H9 (cell line): ENCODE measurements around the gene HPGDS. TPM values are rescaled to one million over a fixed set of nuclear protein-coding genes. Genes with fewer than 3 reads are reported as not detected.

Experiments
- DNase-seq: peaks from one replicate; pipeline ENCODE4 v3.0.0-alpha.2; 2017
- H2AFZ ChIP-seq: one replicate; pipeline ENCODE4 v1.6.1; 2013; ENCODE audit warnings: mild to moderate bottlenecking, low read length, control low read depth, moderate library complexity
- H2AK5ac ChIP-seq: 2 replicates; pipeline ENCODE4 v1.6.1; 2013; ENCODE audit warnings: low read length, control low read depth, mixed read lengths; ENCODE audit not compliant: insufficient read length
- H2BK120ac ChIP-seq: one replicate; pipeline ENCODE4 v1.6.1; 2013; ENCODE audit warnings: low read depth, mild to moderate bottlenecking, low read length, control low read depth, inconsistent platforms; ENCODE audit not compliant: poor library complexity, severe bottlenecking
- H2BK12ac ChIP-seq: 2 replicates; pipeline ENCODE4 v1.6.1; 2013; ENCODE audit warnings: low read length, control low read depth, mixed read lengths, low read depth; ENCODE audit not compliant: insufficient read length
- H2BK15ac ChIP-seq: 2 replicates; pipeline ENCODE4 v1.6.1; 2013; ENCODE audit warnings: low read depth, low read length, control low read depth
- H2BK20ac ChIP-seq: one replicate; pipeline ENCODE4 v1.6.1; 2013; ENCODE audit warnings: low read depth, mild to moderate bottlenecking, low read length, control low read depth, inconsistent platforms; ENCODE audit not compliant: poor library complexity, severe bottlenecking
- H2BK5ac ChIP-seq: 2 replicates; pipeline ENCODE4 v1.6.1; 2013; ENCODE audit warnings: low read length, control low read depth, mixed read lengths; ENCODE audit not compliant: insufficient read length
- H3K14ac ChIP-seq: 2 replicates; pipeline ENCODE4 v1.6.1; 2013; ENCODE audit warnings: low read length, control low read depth; ENCODE audit not compliant: insufficient read depth
- H3K18ac ChIP-seq: 2 replicates; pipeline ENCODE4 v1.6.1; 2013; ENCODE audit warnings: low read depth, mild to moderate bottlenecking, mixed read lengths, low read length, control low read depth; ENCODE audit not compliant: insufficient read length
- H3K23ac ChIP-seq: 2 replicates; pipeline ENCODE4 v1.6.1; 2013; ENCODE audit warnings: low read length, control low read depth, mixed read lengths, low read depth; ENCODE audit not compliant: insufficient read length
- H3K23me2 ChIP-seq: 2 replicates; pipeline ENCODE4 v1.6.1; 2013; ENCODE audit warnings: low read depth, mild to moderate bottlenecking, mixed read lengths, low read length, control low read depth; ENCODE audit not compliant: insufficient read length, poor library complexity, severe bottlenecking
- H3K27ac ChIP-seq: 2 replicates; pipeline ENCODE4 v1.5.1; 2013; ENCODE audit warnings: low read length, control low read depth, mixed read lengths, low read depth; ENCODE audit not compliant: insufficient read length
- H3K27me3 ChIP-seq: 2 replicates; pipeline ENCODE4 v1.6.1; 2013; ENCODE audit warnings: low read length, control low read depth, inconsistent platforms; ENCODE audit not compliant: insufficient read depth
- H3K4ac ChIP-seq: 2 replicates; pipeline ENCODE4 v1.6.1; 2013; ENCODE audit warnings: low read depth, mild to moderate bottlenecking, control low read depth, inconsistent platforms, low read length, moderate library complexity
- H3K4me1 ChIP-seq: 2 replicates; pipeline ENCODE4 v1.6.1; 2013; ENCODE audit warnings: low read length, control low read depth, inconsistent platforms; ENCODE audit not compliant: insufficient read depth
- H3K4me2 ChIP-seq: 2 replicates; pipeline ENCODE4 v1.6.1; 2013; ENCODE audit warnings: low read length, control low read depth, mixed read lengths; ENCODE audit not compliant: insufficient read length, insufficient read depth
- H3K56ac ChIP-seq: 2 replicates; pipeline ENCODE4 v1.6.1; 2013; ENCODE audit warnings: low read depth, mild to moderate bottlenecking, mixed read lengths, low read length, control low read depth; ENCODE audit not compliant: insufficient read length
- H3K79me1 ChIP-seq: 2 replicates; pipeline ENCODE4 v1.6.1; 2013; ENCODE audit warnings: low read depth, mild to moderate bottlenecking, moderate library complexity, low read length, control low read depth, inconsistent platforms; ENCODE audit not compliant: insufficient read depth, poor library complexity, severe bottlenecking
- H3K79me2 ChIP-seq: 2 replicates; pipeline ENCODE4 v1.6.1; 2013; ENCODE audit warnings: low read length, control low read depth, inconsistent platforms; ENCODE audit not compliant: insufficient read depth
- H3K9ac ChIP-seq: 2 replicates; pipeline ENCODE4 v1.6.1; 2013; ENCODE audit warnings: low read length, control low read depth, mixed read lengths; ENCODE audit not compliant: insufficient read length; ENCODE audit errors: extremely low read depth
- H3K9me3 ChIP-seq: one replicate; pipeline ENCODE4 v1.6.1; 2013; ENCODE audit warnings: low read depth, low read length, inconsistent platforms; ENCODE audit not compliant: control insufficient read depth
- H3T11ph ChIP-seq: one replicate; pipeline ENCODE4 v1.6.1; 2013; ENCODE audit warnings: mild to moderate bottlenecking, low read length, control low read depth, inconsistent platforms
- H4K20me1 ChIP-seq: one replicate; pipeline ENCODE4 v1.6.1; 2013; ENCODE audit not compliant: control insufficient read depth, insufficient read length, insufficient read depth
- H4K5ac ChIP-seq: 2 replicates; pipeline ENCODE4 v1.6.1; 2013; ENCODE audit warnings: low read depth, mild to moderate bottlenecking, mixed read lengths, low read length, control low read depth; ENCODE audit not compliant: insufficient read length
- H4K8ac ChIP-seq: replicated peaks from 2 replicates; pipeline ENCODE4 v1.6.1; 2013; ENCODE audit warnings: low read length, control low read depth, mixed read lengths, low read depth; ENCODE audit not compliant: insufficient read length
- H4K91ac ChIP-seq: 2 replicates; pipeline ENCODE4 v1.6.1; 2013; ENCODE audit warnings: low read depth, mild to moderate bottlenecking, moderate library complexity, mixed read lengths, low read length, control low read depth; ENCODE audit not compliant: insufficient read length
- H3K27ac Mint-ChIP-seq, 3 experiments: 2 replicates in 2 of 3; 3 replicates in 1 of 3; pipeline ENCODE4 v1.8.0; 2020 to 2021; ENCODE audit warnings: mixed read lengths in 3 of 3, mild to moderate bottlenecking in 1 of 3, moderate library complexity in 1 of 3
- H3K27me3 Mint-ChIP-seq: 2 replicates; pipeline ENCODE4 v1.8.0; 2021; ENCODE audit warnings: low read depth, mild to moderate bottlenecking, moderate library complexity, mixed read lengths
- H3K36me3 Mint-ChIP-seq, 3 experiments: 2 replicates in 2 of 3; 3 replicates in 1 of 3; pipeline ENCODE4 v1.8.0; 2020 to 2021; ENCODE audit warnings: low read depth in 3 of 3, mixed read lengths in 3 of 3; ENCODE audit not compliant: insufficient read depth in 1 of 3
- H3K4me1 Mint-ChIP-seq, 2 experiments: 2 replicates each; pipeline ENCODE4 v1.8.0; 2020; ENCODE audit warnings: mixed read lengths in 2 of 2
- H3K4me3 Mint-ChIP-seq, 2 experiments: 2 replicates in 1 of 2; 3 replicates in 1 of 2; pipeline ENCODE4 v1.8.0; 2020 to 2021; ENCODE audit warnings: mild to moderate bottlenecking in 2 of 2, mixed read lengths in 2 of 2, moderate library complexity in 1 of 2
- H3K9me3 Mint-ChIP-seq, 2 experiments: 2 replicates in 1 of 2; 3 replicates in 1 of 2; pipeline ENCODE4 v1.8.0; 2020; ENCODE audit warnings: mild to moderate bottlenecking in 2 of 2, mixed read lengths in 2 of 2, moderate library complexity in 1 of 2
- CTCF ChIP-seq: fragments of 200-600 bp; sonication (generic); conservative IDR thresholded peaks from 3 replicates; pipeline ENCODE4 v1.8.0; 2021; ENCODE audit warnings: antibody characterized with exemption, mild to moderate bottlenecking
- whole genome bisulfite sequencing: extraction: QIAGEN DNeasy Blood & Tissue Kit; methylation state at CpG from one replicate; pipeline ENCODE4 v1.1.7; 2013; ENCODE audit warnings: missing lambda C conversion rate, low lambda C conversion rate, mixed read lengths; ENCODE audit not compliant: insufficient read length; ENCODE audit errors: extremely low coverage; 5-methylcytosine and 5-hydroxymethylcytosine counted together
- total RNA-seq: library from RNA; stranded (reverse); gene quantifications from 2 replicates; pipeline ENCODE4 v1.2.1, GENCODE V29; 2021

Gene HPGDS
- total RNA-seq, 1 experiment from 2014 or later = not detected

GRCh38 chr4:94336303-94336702 lies 6.3 kb downstream of the HPGDS start:
- Histone ChIP-seq H2BK20ac (no peak overlapping the region), H3K14ac (no peak overlapping the region), H3K4ac (no peak overlapping the region), H4K20me1 (no peaks in the 10 kb centered on the region), H3K27me3 (no peaks in the 10 kb centered on the region), H4K5ac (no peak overlapping the region), H3K9ac (no peak overlapping the region), H3K18ac (no peak overlapping the region), H3K23me2 (no peaks in the 10 kb centered on the region), H3K4me1 (no peaks in the 10 kb centered on the region), H2BK120ac (no peak overlapping the region), H3T11ph (no peak overlapping the region), H3K56ac (no peak overlapping the region), H3K4me2 (no peak overlapping the region), H2BK15ac (no peak overlapping the region), H3K27ac (no peak overlapping the region), H4K8ac (no peak overlapping the region), H3K79me1 (no peaks in the 10 kb centered on the region), H3K9me3 (no peaks in the 10 kb centered on the region), H4K91ac (no peak overlapping the region), H2AFZ (no peak overlapping the region), H3K79me2 (no peaks in the 10 kb centered on the region), H3K23ac (no peak overlapping the region), H2BK12ac (no peak overlapping the region), H2BK5ac (no peak overlapping the region), H2AK5ac (no peak overlapping the region)
- no CpG with 5 or more reads among the region's 3 CpGs for WGBS
- no peak for DNase-seq
- Mint-ChIP-seq H3K36me3 (no peaks in the 10 kb centered on the region), H3K4me1 (peaks cover 5 to 20% of the 10 kb centered on the region in 2 experiments), H3K9me3 (no peaks in the 10 kb centered on the region), H3K27me3 (no peaks in the 10 kb centered on the region), H3K27ac (no peak overlapping the region), H3K4me3 (no peak overlapping the region)
- TF ChIP-seq CTCF = no peak
